Measurements from ENCODE around the gene MSANTD1. TPM values are rescaled to one million over a fixed set of nuclear protein-coding genes. Genes with fewer than 3 reads are reported as not detected.

Gene MSANTD1
- total RNA-seq, 1 experiment from 2014 or later = 0.06 TPM

DNA sequence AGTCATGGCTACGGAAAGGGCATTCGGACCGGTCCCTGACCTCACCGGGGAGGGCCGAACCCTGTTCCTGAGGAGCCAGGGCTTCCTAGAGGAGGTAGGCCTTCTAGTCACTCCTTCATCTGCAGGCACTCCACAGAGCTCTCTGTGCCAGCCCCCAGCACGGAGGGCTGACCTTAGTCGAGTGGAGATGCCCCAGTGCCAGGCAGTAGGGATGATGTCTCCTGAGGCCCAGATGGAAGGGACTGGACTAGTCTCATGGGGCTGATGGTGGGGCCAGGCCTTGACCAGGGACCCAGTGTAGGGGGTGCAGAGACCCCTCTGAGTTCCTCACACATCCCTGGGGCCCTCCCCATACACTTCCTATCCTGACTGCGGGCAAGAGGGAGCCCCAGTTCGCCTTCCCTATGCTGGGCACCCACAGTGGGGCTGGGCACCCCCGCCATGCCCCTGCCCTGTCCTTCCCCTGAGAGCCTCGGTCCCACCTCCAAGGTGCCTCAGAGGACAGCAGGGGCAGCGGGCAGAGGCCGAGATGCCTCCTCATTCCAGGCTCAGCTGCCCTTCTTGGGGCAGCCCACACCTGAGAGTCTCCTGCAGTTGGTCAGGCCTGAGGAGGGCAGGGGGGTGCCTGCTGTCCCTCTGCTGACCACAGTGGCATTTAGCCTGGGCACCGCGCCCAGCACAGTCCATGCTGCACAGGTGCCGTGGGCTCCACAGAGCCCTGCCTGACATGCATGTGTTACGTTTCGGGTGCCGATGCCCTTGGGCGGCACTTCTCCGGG, 1.4 kb upstream of the MSANTD1 start:
- no peak for DNase-seq (ENCODE audit: low read depth)

DNA sequence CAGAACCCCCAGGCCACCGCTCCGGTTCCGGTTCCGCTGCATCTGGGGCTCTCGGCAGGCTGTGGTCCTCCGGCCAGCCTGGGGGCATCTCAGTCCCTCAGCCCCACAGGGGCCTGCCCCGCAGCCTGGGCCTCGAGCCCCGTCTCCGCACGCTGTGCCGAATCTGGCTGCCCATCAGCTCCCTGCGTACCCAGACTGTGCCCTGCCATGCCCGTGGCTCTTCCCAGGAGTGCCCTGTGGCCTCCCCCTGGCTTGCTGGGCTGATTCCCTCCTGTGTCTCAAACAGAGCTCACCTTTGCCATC, 830 bp upstream of the MSANTD1 start:
- DNase-seq (ENCODE audit: low read depth) = no peak

DNA sequence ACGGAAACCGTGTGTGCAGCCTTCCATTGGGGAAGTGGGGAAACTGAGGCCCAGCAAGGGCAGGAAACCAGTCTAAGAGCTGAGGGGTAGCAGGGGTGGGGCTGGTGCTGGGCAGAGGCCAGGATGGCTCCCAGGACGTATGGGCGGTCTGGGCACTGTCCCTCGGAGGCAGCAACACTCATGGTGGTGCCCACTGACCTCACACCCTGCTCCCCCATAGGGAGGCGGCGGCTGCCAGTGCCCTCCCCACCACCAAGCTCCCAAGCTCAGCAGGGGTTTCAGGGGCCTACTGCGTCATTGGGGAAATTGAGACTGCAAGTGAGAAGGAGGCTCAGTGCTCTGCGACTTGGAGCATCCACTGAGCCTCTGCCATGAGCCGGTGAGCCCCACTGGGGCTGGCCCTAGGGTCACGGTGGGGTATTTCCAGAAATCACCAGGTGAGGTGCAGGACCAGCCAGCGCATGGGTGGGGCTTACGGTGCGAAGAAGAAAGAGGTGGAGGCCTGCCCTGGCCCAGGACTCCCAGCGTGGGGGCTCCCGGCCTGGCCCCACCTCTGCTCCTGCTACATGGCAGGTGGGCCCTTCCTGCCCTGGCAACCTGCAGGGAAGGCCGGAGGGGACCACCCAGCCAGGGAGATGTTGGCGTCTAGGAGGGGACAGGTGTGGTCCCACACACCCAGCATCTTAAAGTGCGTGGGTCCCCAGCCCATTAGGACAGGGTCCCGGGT, 915 bp downstream of the MSANTD1 start:
- DNase-seq (ENCODE audit: low read depth) = no peak

DNA sequence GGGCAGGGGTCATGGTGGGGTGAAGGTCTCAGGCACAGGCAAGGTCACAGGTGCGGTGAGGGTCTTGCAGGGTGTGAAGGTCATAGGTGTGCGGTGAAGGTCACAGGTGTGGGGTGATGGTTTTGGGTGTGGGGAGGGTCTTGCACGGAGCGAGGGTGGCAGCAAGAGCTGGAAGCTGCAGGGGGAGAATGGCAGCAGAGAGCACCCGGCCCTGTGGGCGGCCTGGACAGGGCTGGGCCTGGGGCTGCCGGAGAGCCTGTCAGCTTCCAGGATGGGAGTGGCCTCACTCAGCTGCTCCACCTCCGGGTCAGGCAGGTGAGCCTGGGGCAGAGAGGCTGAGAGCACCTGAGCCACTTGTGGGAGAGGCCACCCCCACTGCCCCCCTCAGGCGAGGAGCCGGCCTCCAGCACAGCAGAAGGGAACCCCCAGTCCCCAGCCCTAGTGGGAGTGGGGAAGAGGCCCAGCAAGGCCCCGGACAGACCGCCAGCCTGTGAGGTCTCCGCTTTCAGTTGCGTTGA, 1.5 kb downstream of the MSANTD1 start:
- DNase-seq (ENCODE audit: low read depth) = no peak

DNA sequence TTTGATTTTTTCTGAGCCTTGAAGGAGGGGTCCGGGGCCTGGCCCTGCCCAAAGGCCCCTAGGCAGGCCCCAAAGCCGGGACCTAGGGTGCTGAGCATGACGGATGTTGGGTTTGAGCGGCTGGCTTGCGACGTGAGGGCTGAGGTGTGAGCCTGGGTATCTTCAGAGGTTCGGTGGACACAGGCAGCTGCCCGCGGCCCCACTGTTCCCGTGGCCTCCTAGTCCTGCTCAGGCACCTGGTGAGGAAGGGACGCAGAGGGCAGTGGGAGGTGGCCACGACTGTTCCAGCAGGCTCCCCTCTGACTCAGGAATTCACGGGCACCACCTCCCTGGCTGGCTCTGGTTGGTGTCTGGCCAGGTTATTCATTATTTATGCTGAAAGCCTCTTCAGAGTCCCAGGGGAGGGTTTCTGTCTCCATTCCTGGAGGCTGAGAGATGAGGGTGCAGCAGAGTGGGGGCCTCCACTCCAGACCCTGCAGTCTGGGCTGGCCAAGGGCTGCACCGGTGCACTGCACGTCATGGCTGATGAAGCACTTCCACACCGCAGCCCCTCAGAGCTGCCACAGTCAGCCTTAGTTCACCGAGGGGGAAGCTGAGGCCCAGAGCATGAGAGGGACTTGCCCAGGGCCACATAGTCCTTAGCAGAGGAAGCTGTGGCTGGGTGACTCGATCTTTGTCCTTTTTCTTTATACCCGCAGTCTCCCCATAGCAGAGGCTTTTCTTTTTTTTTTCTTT, 2.2 kb downstream of the MSANTD1 start:
- no peak for DNase-seq (ENCODE audit: low read depth)

DNA sequence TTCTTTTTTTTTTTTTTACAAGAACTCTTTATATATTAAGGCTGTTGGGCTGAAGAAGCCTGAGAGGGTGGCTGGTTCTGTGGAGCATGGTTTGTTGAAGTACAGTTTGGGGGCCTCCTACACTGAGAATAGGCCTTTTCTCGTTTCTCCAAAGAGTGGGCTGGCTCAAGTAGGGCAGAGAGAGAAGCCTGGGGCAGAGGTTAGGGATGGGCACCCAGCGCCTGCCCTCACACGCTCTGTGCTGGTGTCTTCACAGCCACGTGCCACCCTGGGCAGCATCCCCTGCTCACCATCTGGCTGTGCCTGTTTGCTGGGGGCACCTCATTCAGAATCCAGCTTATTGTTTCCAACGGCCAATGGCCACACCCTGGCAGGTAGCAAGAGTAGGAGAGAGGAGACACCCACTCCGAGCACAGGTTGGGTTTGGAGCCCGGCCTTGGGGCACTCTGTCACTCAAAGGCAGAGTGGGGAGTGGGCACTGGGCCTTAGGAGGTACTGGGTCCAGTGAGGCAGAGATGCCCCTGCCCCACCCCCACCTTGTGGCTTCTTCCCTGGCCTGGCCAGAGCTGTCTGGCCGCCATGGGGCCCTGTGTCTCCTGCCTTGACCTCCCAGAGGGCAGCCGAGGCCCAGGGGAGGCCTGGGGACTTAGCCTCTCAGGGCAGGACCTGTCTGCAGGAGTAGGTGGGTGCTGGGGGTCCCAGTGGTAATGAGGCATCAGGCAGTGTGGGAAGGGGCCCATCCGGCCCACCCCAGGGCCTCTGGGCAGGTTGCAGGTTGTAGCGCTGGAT, 2.9 kb downstream of the MSANTD1 start:
- DNase-seq (ENCODE audit: low read depth) = no peak

DNA sequence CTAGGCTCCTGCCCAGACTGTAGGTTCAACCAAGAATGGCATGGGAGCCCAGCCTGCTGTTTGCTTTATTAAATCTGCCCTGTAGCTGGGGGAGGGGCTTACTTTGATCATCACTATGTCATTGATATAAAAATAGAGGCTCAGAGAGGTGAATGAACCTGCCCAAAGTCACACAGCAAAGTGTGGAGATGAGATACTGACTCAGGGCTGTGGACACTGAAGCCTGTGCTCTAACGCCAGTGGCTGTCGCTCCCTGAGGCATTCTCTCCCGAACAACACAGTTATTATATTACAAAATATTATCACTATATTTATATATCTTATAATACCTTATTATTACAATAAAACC, 3.5 kb downstream of the MSANTD1 start:
- no peak for DNase-seq (ENCODE audit: low read depth)

DNA sequence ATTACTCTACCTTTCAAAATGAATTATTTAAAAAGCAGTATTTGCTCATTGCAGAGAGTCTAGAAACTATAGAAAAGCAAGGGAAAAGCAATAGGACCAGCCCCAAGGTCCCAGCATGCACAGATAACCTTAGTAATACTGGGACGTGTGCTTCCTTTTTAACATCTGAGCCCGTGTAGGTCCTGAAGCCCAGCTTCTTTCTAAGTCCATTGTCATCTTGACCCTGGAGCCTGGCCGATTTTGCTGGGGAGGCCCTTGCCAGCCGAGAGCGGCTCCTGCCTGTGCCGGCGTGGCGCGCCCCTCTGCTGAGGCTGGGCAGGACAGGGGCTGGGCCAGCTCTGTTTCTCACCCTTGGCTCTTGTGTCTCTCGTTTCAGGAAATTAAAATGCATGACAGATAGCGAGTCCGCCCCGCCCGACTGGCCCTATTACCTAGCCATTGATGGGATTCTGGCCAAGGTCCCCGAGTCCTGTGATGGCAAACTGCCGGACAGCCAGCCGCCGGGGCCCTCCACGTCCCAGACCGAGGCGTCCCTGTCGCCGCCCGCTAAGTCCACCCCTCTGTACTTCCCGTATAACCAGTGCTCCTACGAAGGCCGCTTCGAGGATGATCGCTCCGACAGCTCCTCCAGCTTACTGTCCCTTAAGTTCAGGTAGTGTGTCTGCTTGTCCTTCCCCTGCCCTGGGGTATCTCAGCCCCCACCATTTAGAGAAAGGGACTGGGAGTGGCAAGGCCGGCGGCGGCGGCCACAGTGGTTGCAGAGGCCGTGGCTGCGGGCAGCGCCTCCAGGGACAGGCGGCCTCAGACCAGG, 4.1 kb downstream of the MSANTD1 start:
- DNase-seq (ENCODE audit: low read depth) = no peak

DNA sequence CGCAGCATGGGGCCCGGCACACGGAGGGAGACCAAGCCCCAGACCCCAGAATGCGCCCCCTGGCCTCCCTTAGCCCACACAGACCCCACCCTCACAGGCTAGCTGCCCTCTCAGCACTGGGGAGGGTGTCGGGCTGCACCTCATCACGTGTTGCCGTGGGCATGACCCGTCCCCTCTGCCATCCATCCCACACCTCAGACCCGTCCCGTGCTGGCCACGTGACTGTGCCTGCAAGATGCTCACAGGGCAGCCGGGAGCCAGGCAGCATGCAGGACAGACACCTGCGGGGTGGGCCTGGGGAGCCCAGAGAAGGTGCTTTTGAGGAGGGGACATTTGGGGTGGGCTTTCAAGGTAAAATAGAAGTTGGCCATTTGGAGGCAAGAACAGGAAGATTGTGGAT, 4.8 kb downstream of the MSANTD1 start:
- no peak for DNase-seq (ENCODE audit: low read depth)

DNA sequence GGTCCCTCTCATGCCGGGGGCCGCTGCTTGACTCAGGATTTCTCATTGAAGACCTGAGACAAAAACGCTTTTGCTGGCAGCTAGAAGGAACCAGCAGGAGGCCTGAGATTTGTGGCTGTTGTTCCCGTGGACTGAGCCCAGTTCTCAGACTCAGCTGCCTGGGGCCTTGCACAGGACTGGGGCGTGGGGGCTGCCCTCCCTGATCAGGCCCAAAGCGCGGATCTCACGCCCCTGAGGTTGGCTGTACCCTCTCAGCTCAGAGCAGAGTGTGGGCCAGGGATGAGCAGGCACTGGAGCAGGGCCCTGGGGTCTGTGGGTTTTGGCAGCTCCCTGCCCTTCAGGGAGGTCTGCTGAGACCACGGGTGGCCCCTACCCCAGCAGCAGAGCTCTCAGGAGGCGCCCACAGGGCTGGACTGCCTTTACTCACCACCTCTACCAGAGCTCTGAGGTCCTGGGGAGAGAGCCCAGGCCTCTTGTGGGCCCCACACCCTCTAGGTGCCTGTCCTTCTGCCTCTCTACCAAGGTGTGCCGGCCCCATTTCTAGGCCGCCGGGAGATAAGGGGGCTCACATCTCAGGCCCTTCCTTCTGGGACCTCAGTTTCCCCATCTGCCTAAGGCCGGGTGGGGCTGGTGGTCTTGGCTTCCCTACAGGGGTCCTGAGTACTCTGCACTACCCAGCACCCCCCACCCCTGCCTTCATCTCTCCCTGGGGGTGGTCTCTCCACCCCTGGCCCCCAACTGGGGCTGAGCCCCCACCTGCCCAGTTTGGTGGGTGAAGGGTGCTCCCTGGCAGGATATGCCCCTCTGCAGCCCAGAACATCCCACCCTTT, 5.6 kb downstream of the MSANTD1 start:
- no peak for DNase-seq (ENCODE audit: low read depth)

DNA sequence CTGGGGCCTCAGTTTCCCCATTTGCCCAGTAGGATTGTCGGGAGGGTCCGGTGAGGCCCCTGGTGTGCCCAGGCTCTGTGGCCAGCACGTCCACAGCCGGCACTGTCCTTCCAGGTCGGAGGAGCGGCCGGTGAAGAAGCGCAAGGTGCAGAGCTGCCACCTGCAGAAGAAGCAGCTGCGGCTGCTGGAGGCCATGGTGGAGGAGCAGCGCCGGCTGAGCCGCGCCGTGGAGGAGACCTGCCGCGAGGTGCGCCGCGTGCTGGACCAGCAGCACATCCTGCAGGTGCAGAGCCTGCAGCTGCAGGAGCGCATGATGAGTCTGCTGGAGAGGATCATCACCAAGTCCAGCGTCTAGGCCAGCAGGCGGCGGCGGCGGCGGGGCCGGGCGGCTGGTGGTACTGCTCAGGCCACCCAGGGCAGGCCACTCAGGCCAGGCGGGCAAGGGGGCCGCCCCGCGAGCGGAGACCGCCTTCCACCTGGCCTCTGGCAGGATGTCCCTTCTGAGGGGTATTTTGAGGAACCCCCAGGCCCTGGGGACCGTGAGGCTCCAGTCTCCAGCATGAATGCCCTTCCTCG, 6.7 kb downstream of the MSANTD1 start:
- no peak for DNase-seq (ENCODE audit: low read depth)

DNA sequence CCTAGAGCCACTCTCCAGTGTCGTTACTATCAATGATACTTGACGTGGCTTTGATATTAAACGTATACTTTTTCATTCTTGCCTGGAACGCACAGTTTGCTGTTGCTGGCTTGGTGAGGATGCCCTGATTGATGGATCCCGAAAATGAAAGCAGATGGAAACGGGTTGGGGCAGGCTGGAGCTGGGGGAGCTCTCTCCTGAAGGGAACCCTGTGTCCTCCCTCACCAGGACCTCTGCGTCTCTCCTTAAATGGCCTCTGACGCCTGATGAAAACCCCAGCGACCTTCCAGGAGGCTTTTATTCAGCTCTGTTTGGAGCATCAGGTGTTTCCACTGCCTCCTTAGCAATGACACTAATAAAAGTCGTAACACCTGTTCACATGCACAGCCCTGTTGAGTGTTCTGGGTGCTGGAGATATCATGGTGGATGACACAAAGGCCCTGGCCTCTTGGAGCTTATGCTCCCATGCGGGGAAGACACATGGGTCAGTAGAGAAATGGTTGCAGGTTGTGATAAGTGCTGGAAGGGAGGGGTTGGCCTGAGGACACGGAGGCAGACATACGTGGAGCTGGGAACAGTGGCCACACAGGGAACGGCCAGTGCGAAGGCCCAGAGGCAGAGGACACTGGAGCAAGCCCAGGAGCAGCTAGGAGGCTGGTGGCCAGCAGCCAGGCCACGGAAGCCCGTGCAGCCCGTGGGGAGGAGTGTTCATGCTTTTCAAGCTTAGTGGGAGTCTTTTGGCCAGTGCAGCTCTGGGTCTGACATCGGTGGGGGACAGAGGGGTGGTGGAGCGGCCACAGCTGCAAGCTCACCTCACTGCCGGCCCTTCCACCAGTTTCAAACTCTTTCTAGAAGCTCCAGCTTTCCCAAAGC, 7.5 kb downstream of the MSANTD1 start:
- DNase-seq (ENCODE audit: low read depth) = no peak

DNA sequence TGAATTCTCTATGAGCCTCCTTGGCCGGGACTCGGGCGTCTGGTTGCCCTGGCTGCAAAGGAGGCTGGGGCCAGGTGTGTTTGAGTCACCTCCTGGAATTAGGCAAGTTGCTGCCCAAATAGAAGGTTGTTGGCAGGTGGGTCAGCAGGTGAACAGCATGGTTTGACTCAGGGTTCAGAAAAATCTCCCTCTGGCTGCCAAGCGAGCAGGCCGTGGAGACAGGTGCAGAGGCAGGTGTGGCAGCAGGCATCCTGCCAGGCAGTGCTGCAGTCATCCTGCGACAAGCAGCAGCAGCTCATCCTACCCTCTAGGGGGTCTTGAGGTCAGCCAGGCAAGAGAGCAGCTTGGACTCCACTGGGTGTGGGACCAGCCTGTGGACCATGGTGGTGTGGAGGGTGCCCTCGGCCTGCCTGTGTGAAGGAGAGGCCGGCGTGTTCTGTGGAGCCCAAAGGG, 8.2 kb downstream of the MSANTD1 start:
- no peak for DNase-seq (ENCODE audit: low read depth)

DNA sequence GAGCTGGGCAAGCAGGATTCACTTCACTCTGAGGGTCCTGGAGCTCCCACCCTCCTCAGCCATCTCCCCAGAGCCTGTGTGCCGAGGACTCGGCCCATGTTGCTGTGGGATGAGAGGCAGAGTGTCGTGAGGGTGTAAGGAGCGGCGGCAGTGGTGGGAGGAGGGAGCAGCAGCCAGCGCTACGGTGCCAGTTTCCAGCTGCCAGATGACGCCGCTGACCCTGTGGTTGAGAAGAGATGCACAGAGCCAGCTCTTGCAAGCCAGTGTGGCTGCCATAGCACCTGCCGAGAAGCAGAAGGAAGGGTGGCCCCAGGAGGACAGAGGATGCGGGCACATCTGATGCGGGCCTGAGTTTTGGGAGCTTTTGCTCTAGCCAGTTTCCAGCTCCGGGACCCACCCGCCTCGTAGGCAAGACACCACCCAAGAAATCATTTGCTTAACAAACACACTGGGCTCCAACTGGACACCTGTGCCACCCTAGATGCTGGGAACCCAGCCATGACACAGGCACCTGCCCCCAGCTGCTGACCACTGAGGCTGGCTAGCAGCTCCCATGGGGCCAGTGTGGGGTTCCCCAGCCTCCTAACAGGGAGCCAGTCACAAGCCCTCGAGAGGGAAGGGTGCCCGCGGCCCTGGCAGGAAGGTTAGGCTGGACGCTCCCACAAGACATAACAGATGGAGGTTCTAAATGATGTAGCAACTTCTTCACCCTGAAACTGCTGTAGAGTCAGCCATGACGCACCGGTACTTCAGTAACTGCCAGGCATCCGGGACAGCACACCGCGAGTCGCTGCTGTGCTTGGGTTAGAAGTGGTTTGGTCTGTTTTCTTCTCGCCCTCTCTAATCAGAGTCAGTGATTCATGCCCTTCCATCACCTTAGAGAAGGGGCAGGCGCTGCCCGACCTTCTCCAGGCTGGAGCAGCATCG, 8.9 kb downstream of the MSANTD1 start:
- DNase-seq (ENCODE audit: low read depth) = peak; percentile 57

DNA sequence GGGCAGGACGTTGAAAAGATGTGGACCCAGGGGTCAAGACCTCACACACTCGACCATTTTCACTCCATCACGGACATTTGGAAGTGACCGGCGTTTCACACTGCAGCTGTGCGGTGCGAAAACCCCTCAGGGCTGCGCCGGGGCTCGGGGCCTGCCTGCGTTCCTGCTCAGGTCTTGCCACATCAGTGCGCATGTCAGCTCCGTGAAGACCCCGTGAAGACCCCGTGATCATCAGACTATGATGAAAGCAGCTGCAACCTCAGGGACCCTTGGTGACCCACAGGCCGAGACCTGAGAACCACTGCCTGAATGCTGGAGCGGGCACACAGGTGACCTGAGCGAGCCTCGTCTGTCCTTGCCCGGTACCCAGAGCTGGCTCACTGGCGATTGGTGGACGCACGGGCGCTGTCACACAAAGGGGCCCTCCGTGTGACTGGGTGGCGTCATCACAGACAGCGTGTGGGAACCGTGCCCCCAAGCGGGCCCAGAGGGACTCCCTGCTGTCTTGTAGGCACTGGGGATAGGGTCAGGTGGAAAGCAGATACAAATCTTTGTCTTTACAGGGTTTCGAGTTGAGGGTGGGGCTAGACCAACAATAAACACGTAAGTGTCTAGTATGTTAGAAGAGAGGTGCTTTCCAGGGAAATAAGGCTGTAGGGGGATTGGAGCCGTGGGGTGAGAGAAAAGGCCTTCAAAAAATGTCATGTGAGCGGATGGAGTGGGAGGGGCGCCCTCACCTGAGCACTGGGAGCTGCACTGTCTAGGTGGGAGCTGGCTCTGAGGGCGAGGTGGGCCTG, 12.7 kb downstream of the MSANTD1 start:
- DNase-seq (ENCODE audit: low read depth) = no peak

DNA sequence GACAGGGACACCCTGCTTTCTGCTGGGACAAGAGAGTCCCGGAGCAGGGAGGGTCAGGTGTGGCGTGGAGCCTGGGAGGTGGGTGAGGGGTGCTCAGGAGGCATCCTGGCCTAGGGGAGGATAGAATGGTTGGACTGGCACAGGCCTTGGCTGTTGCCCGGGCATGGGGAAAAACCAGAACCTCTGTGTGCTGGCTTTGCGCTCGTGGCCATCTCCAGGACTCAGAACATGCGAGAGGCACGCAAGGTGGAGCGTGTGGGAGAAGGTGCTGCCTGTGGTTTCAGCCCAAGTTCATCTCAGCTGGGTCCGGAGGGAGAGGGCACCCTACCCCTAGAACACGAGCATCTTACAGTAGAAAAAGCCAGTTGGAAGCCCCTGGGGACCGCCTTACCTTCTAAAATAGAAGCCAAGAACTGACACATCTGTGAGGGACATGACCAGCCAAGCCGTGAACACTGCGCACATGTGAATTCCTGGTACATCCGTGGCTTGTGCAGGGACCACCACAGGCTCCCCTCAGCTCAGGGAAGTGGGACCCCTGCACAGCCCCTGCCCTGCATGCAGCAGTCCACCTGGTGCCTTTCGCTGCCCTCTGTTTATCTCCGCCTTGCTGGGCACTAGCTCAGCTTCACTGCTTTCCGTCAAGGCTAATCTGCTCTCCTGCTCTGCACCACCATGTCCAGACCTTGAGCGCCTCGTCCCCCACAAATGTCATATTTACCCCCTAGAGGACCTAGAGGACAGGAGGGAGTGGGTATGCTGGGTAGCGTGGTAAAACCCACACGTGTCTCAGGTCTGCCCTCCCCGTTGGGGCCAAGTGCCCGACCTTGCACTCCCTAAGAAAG, 13.5 kb downstream of the MSANTD1 start:
- no peak for DNase-seq (ENCODE audit: low read depth)
